Measurements from ENCODE around the gene TMEM18. TPM values are rescaled to one million over a fixed set of nuclear protein-coding genes. Genes with fewer than 3 reads are reported as not detected.

TMEM18 gene
- total RNA-seq, 1 experiment from 2014 or later = 30.7 TPM

- Histone ChIP-seq H3K27me3 (ENCODE audit: insufficient read depth, low read length) (no peaks in the 10 kb centered on the region; the same call in 1 of the 2 replicates), H2AFZ (ENCODE audit: low read length) (no peak overlapping the region), H4K5ac (ENCODE audit: insufficient read length, low read depth, low read length) (no peak overlapping the region), H3K23ac (ENCODE audit: insufficient read length, low read depth, low read length) (no peak overlapping the region), H3K4ac (ENCODE audit: low read depth, low read length) (no peak overlapping the region), H2BK120ac (ENCODE audit: low read depth, low read length, poor library complexity, severe bottlenecking) (no peak overlapping the region), H3K79me2 (ENCODE audit: insufficient read depth, low read length) (no peaks in the 10 kb centered on the region), H2BK5ac (ENCODE audit: insufficient read length, low read length) (no peak overlapping the region), H3K9ac (ENCODE audit: extremely low read depth, insufficient read length, low read length) (no peak overlapping the region), H4K8ac (replicated peaks; ENCODE audit: insufficient read length, low read depth, low read length) (no peak overlapping the region), H3K9me3 (ENCODE audit: control insufficient read depth, low read depth, low read length) (no peaks in the 10 kb centered on the region), H4K91ac (ENCODE audit: insufficient read length, low read depth, low read length) (no peak overlapping the region), H2BK20ac (ENCODE audit: low read depth, low read length, poor library complexity, severe bottlenecking) (no peak overlapping the region), H3K56ac (ENCODE audit: insufficient read length, low read depth, low read length) (no peak overlapping the region), H3K23me2 (ENCODE audit: insufficient read length, low read depth, low read length, poor library complexity, severe bottlenecking) (no peaks in the 10 kb centered on the region), H2BK12ac (ENCODE audit: insufficient read length, low read depth, low read length) (no peak overlapping the region), H3T11ph (ENCODE audit: low read length) (no peak overlapping the region), H4K20me1 (ENCODE audit: control insufficient read depth, insufficient read depth, insufficient read length) (no peaks in the 10 kb centered on the region), H3K79me1 (ENCODE audit: insufficient read depth, low read depth, low read length, poor library complexity, severe bottlenecking) (no peaks in the 10 kb centered on the region), H3K4me1 (ENCODE audit: insufficient read depth, low read length) (0 out of 2 replicates have a peak, but pooled peaks cover 2% of the 10 kb centered on the region), H2BK15ac (ENCODE audit: low read depth, low read length) (no peak overlapping the region), H2AK5ac (ENCODE audit: insufficient read length, low read length) (no peak overlapping the region), H3K18ac (ENCODE audit: insufficient read length, low read depth, low read length) (no peak overlapping the region), H3K4me2 (ENCODE audit: insufficient read depth, insufficient read length, low read length) (no peak overlapping the region), H3K27ac (ENCODE audit: insufficient read length, low read depth, low read length) (no peak overlapping the region), H3K14ac (ENCODE audit: insufficient read depth, low read length) (no peak overlapping the region)
- TF ChIP-seq CTCF (conservative IDR thresholded peaks at IDR 0.05) = no peak
- H3K9me3 Mint-ChIP-seq = peaks cover 0 to 3% of the 10 kb centered on the region in 2 experiments; a peak in 3 of 5 replicates
- peaks cover 0 to 3% (median 0%) of the 10 kb centered on the region in 3 experiments; a peak in 4 of 7 replicates for H3K36me3 Mint-ChIP-seq (ENCODE audit: insufficient read depth in 1 of 3, low read depth in 3 of 3)
- H3K4me1 Mint-ChIP-seq = peaks cover 8% of the 10 kb centered on the region in 2 experiments
- H3K4me3 Mint-ChIP-seq = no peak overlapping the region
- no peak overlapping the region for H3K27ac Mint-ChIP-seq
- no CpG with 5 or more reads among the region's 4 CpGs for WGBS (ENCODE audit: extremely low coverage, insufficient read length, low lambda C conversion rate)
- H3K27me3 Mint-ChIP-seq (ENCODE audit: low read depth) = peaks cover 28% of the 10 kb centered on the region
- no peak for DNase-seq
Observed at GRCh38 chr2:643761-644160, 33.4 kb downstream of the TMEM18 start.
